HCT116 (cell line): Measurements from ENCODE around the gene TRPV5.

Source experiments
- EZH2 ChIP-seq: fragments of 200-600 bp; sonication (generic); IDR thresholded peaks from 2 replicates; pipeline ENCODE4 v1.6.1; 2017; ENCODE audit warnings: antibody characterized with exemption, mixed run types
- POLR2A ChIP-seq: IDR thresholded peaks from 2 replicates; pipeline ENCODE4 v1.7.0; 2011; ENCODE audit warnings: borderline replicate concordance; ENCODE audit not compliant: insufficient read depth, insufficient read length; ENCODE audit errors: extremely low read depth
- POLR2AphosphoS5 ChIP-seq: IDR thresholded peaks from 2 replicates; pipeline ENCODE4 v1.6.1; 2011; ENCODE audit warnings: mild to moderate bottlenecking, low read depth, low read length, moderate library complexity
- RAD21 ChIP-seq: IDR thresholded peaks from 2 replicates; pipeline ENCODE4 v1.6.1; 2012; ENCODE audit warnings: low read depth, mild to moderate bottlenecking
- SIN3A ChIP-seq: IDR thresholded peaks from 2 replicates; pipeline ENCODE4 v1.6.1; 2012; ENCODE audit warnings: low read depth
- YY1 ChIP-seq: IDR thresholded peaks from 2 replicates; pipeline ENCODE4 v1.6.1; 2011; ENCODE audit warnings: low read length, low read depth, moderate library complexity, mild to moderate bottlenecking; ENCODE audit not compliant: insufficient replicate concordance; ENCODE audit errors: extremely low read depth
- ZNF274 ChIP-seq: fragments of 200-500 bp; sonication (Bioruptor generic); IDR thresholded peaks from 2 replicates; pipeline ENCODE4 v1.6.1; 2014; ENCODE audit warnings: mild to moderate bottlenecking, low read depth, low read length, inconsistent platforms
- TF ChIP-seq, protein P1 (sequence below), 3 experiments: fragments of 200-600 bp in 1 of 3; sonication (generic) in 1 of 3; IDR thresholded peaks in 2 of 3; conservative IDR thresholded peaks in 1 of 3; 2 replicates each; pipeline ENCODE4 v1.5.1; 2012 to 2017; ENCODE audit warnings: low read depth in 2 of 3, low read length in 2 of 3, antibody characterized with exemption in 1 of 3, borderline replicate concordance in 1 of 3, control low read depth in 1 of 3, mild to moderate bottlenecking in 1 of 3, mixed read lengths in 1 of 3, mixed run types in 1 of 3, moderate library complexity in 1 of 3; ENCODE audit not compliant: insufficient read depth in 1 of 3
- TF ChIP-seq, protein P2 (sequence below): IDR thresholded peaks from 2 replicates; pipeline ENCODE4 v1.6.1; 2012; ENCODE audit warnings: low read depth

DNA sequence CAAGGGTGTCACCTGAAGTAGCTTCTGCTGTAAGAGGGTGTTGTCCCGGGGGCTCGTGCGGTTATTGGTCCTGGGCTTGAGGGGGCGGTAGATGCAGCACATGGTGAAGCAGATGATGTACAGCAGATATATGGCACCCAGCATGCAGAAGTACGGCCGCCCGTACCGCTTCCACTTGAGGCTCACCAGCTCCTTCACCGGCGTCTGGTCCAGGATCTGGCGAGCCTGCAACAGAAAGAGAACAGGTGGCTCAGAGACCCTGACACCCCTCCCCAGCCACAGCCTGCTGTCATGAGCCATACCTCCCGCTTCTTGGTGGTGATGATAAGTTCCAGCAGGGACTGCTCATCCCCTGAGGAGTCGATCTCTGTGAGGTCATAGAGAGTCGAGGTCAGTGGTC, 58.1 kb downstream of the TRPV5 start:
- TF ChIP-seq, protein P1, sequence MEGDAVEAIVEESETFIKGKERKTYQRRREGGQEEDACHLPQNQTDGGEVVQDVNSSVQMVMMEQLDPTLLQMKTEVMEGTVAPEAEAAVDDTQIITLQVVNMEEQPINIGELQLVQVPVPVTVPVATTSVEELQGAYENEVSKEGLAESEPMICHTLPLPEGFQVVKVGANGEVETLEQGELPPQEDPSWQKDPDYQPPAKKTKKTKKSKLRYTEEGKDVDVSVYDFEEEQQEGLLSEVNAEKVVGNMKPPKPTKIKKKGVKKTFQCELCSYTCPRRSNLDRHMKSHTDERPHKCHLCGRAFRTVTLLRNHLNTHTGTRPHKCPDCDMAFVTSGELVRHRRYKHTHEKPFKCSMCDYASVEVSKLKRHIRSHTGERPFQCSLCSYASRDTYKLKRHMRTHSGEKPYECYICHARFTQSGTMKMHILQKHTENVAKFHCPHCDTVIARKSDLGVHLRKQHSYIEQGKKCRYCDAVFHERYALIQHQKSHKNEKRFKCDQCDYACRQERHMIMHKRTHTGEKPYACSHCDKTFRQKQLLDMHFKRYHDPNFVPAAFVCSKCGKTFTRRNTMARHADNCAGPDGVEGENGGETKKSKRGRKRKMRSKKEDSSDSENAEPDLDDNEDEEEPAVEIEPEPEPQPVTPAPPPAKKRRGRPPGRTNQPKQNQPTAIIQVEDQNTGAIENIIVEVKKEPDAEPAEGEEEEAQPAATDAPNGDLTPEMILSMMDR (IDR thresholded peaks at IDR 0.05 in 2 of 3, conservative IDR thresholded peaks at IDR 0.05 in 1 of 3; ENCODE audit: borderline replicate concordance in 1 of 3, insufficient read depth in 1 of 3, low read depth in 2 of 3, low read length in 2 of 3) = no peak
- no peak for TF ChIP-seq POLR2AphosphoS5
- no peak for TF ChIP-seq YY1
- no peak for TF ChIP-seq RAD21
- TF ChIP-seq ZNF274 = no peak
- TF ChIP-seq, protein P2, sequence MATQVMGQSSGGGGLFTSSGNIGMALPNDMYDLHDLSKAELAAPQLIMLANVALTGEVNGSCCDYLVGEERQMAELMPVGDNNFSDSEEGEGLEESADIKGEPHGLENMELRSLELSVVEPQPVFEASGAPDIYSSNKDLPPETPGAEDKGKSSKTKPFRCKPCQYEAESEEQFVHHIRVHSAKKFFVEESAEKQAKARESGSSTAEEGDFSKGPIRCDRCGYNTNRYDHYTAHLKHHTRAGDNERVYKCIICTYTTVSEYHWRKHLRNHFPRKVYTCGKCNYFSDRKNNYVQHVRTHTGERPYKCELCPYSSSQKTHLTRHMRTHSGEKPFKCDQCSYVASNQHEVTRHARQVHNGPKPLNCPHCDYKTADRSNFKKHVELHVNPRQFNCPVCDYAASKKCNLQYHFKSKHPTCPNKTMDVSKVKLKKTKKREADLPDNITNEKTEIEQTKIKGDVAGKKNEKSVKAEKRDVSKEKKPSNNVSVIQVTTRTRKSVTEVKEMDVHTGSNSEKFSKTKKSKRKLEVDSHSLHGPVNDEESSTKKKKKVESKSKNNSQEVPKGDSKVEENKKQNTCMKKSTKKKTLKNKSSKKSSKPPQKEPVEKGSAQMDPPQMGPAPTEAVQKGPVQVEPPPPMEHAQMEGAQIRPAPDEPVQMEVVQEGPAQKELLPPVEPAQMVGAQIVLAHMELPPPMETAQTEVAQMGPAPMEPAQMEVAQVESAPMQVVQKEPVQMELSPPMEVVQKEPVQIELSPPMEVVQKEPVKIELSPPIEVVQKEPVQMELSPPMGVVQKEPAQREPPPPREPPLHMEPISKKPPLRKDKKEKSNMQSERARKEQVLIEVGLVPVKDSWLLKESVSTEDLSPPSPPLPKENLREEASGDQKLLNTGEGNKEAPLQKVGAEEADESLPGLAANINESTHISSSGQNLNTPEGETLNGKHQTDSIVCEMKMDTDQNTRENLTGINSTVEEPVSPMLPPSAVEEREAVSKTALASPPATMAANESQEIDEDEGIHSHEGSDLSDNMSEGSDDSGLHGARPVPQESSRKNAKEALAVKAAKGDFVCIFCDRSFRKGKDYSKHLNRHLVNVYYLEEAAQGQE = no peak
- no peak for TF ChIP-seq POLR2A
- TF ChIP-seq EZH2 = no peak
- TF ChIP-seq SIN3A = no peak
